Measurements from ENCODE around the gene PLXDC1. TPM values are rescaled to one million over a fixed set of nuclear protein-coding genes. Genes with fewer than 3 reads are reported as not detected.

PLXDC1 gene
- total and polyA plus RNA-seq, 2 of the 13 experiments (the other 11 are each of a cell fraction or from before 2014, with no cell fraction given), result not detected

GRCh38 chr17:39100530-39100929 is 50.9 kb downstream of the PLXDC1 start:
- Histone ChIP-seq H3K79me2 (ENCODE audit: insufficient read depth, low read length) (no peaks in the 10 kb centered on the region), H3K27ac (ENCODE audit: extremely low read length, insufficient read depth, low read length) (no peak overlapping the region), H3K9me3 (ENCODE audit: low read length) (no peaks in the 10 kb centered on the region), H3K4me1 (ENCODE audit: insufficient read depth, low read length) (peaks cover 18% of the 10 kb centered on the region), H3K27me3 (ENCODE audit: control insufficient read depth in 1 of 2, insufficient read depth in 2 of 2, low read length in 2 of 2) (peaks cover 5 to 62% of the 10 kb centered on the region in 2 experiments; a peak in 4 of 5 replicates), H3K9ac (ENCODE audit: insufficient read depth, low read depth, low read length) (no peak overlapping the region), H4K20me1 (ENCODE audit: insufficient read depth, low read length) (no peaks in the 10 kb centered on the region), H3K36me3 (replicated peaks in 1 of 2; ENCODE audit: control insufficient read depth in 1 of 2, insufficient read depth in 2 of 2, low read length in 2 of 2) (no peaks in the 10 kb centered on the region), H2AFZ (ENCODE audit: low read length) (no peak overlapping the region), H3K4me3 (replicated peaks in 1 of 3; ENCODE audit: insufficient read depth in 1 of 3, low read depth in 2 of 3, low read length in 3 of 3) (no peak overlapping the region), H3K4me2 (ENCODE audit: low read depth, low read length) (no peak overlapping the region)
- CTCF ChIA-PET (ENCODE audit: low intra/inter-chr PET ratio, low total read pairs), result no interaction called here
- 61% methylated on average over 9 of the region's 9 CpGs for WGBS (ENCODE audit: low lambda C conversion rate)
- TF ChIP-seq TGIF2 (CRISPR knock-in tag; IDR thresholded peaks at IDR 0.05) (no peak), RBAK (CRISPR knock-in tag; IDR thresholded peaks at IDR 0.05) (peak; percentile 86; the same call in 1 of the 2 replicates)
- DNase-seq (ENCODE audit: low spot score) (no peak), FAIRE-seq (no peak), ATAC-seq (no peak)
- POLR2A ChIA-PET, result no interaction called here
- intact Hi-C loops (cut with micrococcal nuclease; ENCODE audit: unreplicated experiment), result no loop called here
- in situ Hi-C loops (cut with HindIII; ENCODE audit: extremely low pct_ligation_motif_present, low pct_unique_long_range_greater_than_20kb), result no loop called here
- BruUV-seq (replicated peaks), result no TSS peak

GRCh38 chr17:39099663-39100286 is 51.7 kb downstream of the PLXDC1 start:
- DNase-seq (ENCODE audit: low spot score) (no peak), FAIRE-seq (no peak), ATAC-seq (no peak)
- H3K4me2 ChIP-seq (ENCODE audit: low read depth, low read length), result no peak overlapping the region
- H3K27me3 ChIP-seq (ENCODE audit: control insufficient read depth in 1 of 2, insufficient read depth in 2 of 2, low read length in 2 of 2), result peaks cover 6 to 58% of the 10 kb centered on the region in 2 experiments; a peak in 4 of 5 replicates
- WGBS (ENCODE audit: low lambda C conversion rate), result 59% methylated on average over 9 of the region's 9 CpGs
- no peaks in the 10 kb centered on the region for H3K79me2 ChIP-seq (ENCODE audit: insufficient read depth, low read length)
- H3K36me3 ChIP-seq (replicated peaks in 1 of 2; ENCODE audit: control insufficient read depth in 1 of 2, insufficient read depth in 2 of 2, low read length in 2 of 2), result no peaks in the 10 kb centered on the region
- intact Hi-C loops (cut with micrococcal nuclease; ENCODE audit: unreplicated experiment) (loop anchor here (5.0 kb wide), 1 partner anchor 377 kb away; no protein-coding TSS in a partner anchor), in situ Hi-C loops (cut with HindIII; ENCODE audit: extremely low pct_ligation_motif_present, low pct_unique_long_range_greater_than_20kb) (no loop called here)
- H2AFZ ChIP-seq (ENCODE audit: low read length), result no peak overlapping the region
- H3K9ac ChIP-seq (ENCODE audit: insufficient read depth, low read depth, low read length), result no peak overlapping the region
- POLR2A ChIA-PET, result no interaction called here
- H3K4me1 ChIP-seq (ENCODE audit: insufficient read depth, low read length), result peaks cover 18% of the 10 kb centered on the region
- no peaks in the 10 kb centered on the region for H4K20me1 ChIP-seq (ENCODE audit: insufficient read depth, low read length)
- CTCF ChIA-PET (ENCODE audit: low intra/inter-chr PET ratio, low total read pairs), result no interaction called here
- no TSS peak for BruUV-seq (replicated peaks)
- H3K9me3 ChIP-seq (ENCODE audit: low read length), result no peaks in the 10 kb centered on the region
- no peak overlapping the region for H3K4me3 ChIP-seq (replicated peaks in 1 of 3; ENCODE audit: insufficient read depth in 1 of 3, low read depth in 2 of 3, low read length in 3 of 3)
- no peak overlapping the region for H3K27ac ChIP-seq (ENCODE audit: extremely low read length, insufficient read depth, low read length)
- no peak for TF ChIP-seq HCFC1 (IDR thresholded peaks at IDR 0.05; ENCODE audit: low read depth, low read length)
- no peak for TF ChIP-seq MEF2D (CRISPR knock-in tag; IDR thresholded peaks at IDR 0.05)
- TF ChIP-seq ZNF652 (CRISPR knock-in tag; IDR thresholded peaks at IDR 0.05; ENCODE audit: borderline replicate concordance, low read depth), result no peak
- no peak for TF ChIP-seq PTBP1 (IDR thresholded peaks at IDR 0.05; ENCODE audit: low read depth, low read length, poor library complexity, severe bottlenecking)
- TF ChIP-seq RBFOX2 (IDR thresholded peaks at IDR 0.05; ENCODE audit: low read depth, low read length), result no peak
- no peak for TF ChIP-seq MATR3 (CRISPR knock-in tag; IDR thresholded peaks at IDR 0.05)
- TF ChIP-seq ZNF3 (CRISPR knock-in tag; IDR thresholded peaks at IDR 0.05), result no peak
- TF ChIP-seq HNF4A (CRISPR knock-in tag; IDR thresholded peaks at IDR 0.05), result no peak
- TF ChIP-seq LCORL (IDR thresholded peaks at IDR 0.05), result no peak
- no peak for TF ChIP-seq LCORL (CRISPR knock-in tag; IDR thresholded peaks at IDR 0.05)
- no peak for TF ChIP-seq ZNF547 (CRISPR knock-in tag; IDR thresholded peaks at IDR 0.05)
- TF ChIP-seq DBP (CRISPR knock-in tag; IDR thresholded peaks at IDR 0.05; ENCODE audit: not compliant biosample characterization), result no peak
- TF ChIP-seq ZNF550 (CRISPR knock-in tag; IDR thresholded peaks at IDR 0.05; ENCODE audit: borderline replicate concordance), result no peak
- no peak for TF ChIP-seq IKZF1 (IDR thresholded peaks at IDR 0.05)
- TF ChIP-seq ZNF512B (CRISPR knock-in tag; IDR thresholded peaks at IDR 0.05; ENCODE audit: borderline replicate concordance), result no peak
- TF ChIP-seq TEAD2 (CRISPR knock-in tag; IDR thresholded peaks at IDR 0.05), result no peak
